RWPE1 (cell line): ENCODE measurements around the gene STAM.
A peak's percentile ranks its signal among the peaks of the same experiment; 100 is the strongest.

Experiments used
- CTCF ChIA-PET: fragments of 350-600 bp; sonication (Branson Sonifier 250); formaldehyde crosslinking; extraction: SDS; loops from one replicate; lab custom pipeline; 2021; lab: Yijun Ruan, JAX
- POLR2A ChIA-PET: fragments of 400-600 bp; formaldehyde crosslinking; extraction: SDS; loops from one replicate; lab custom pipeline; 2020; ENCODE audit warnings: antibody characterized with exemption; ENCODE audit not compliant: low non-redundant PET; lab: Yijun Ruan, JAX
- DNase-seq: peaks from one replicate; pipeline ENCODE4 v3.0.0; 2012; ENCODE audit warnings: low spot score
- H3K27ac ChIP-seq: fragments of 450-650 bp; 2 replicates; pipeline ENCODE4 v1.5.1; 2017
- TF ChIP-seq, protein P1 (sequence below): fragments of 450-650 bp; conservative IDR thresholded peaks from 2 replicates; pipeline ENCODE4 v1.5.1; 2017; ENCODE audit warnings: low read depth, mild to moderate bottlenecking

The STAM gene

GRCh38 chr10:17643755-17644484, at the start of gene STAM:
Gene STAM (plus strand): TSS chr10:17644151. CDS start chr10:17644340, 189 bp downstream.
- DNase-seq, result peak; percentile 90
- H3K27ac ChIP-seq, result peak within 1 kb of the TSS; percentile 97
- ChIA-PET POLR2A (interaction anchor here (0.6 kb wide), 1 partner anchor 259 kb away, joined by 3 read pairs; no protein-coding TSS in a partner anchor), CTCF (interaction anchor here (0.5 to 0.7 kb wide), 3 partner anchors 11 to 36 kb away, joined by 3 to 6 read pairs (median 3); no protein-coding TSS in a partner anchor)
- TF ChIP-seq, protein P1, sequence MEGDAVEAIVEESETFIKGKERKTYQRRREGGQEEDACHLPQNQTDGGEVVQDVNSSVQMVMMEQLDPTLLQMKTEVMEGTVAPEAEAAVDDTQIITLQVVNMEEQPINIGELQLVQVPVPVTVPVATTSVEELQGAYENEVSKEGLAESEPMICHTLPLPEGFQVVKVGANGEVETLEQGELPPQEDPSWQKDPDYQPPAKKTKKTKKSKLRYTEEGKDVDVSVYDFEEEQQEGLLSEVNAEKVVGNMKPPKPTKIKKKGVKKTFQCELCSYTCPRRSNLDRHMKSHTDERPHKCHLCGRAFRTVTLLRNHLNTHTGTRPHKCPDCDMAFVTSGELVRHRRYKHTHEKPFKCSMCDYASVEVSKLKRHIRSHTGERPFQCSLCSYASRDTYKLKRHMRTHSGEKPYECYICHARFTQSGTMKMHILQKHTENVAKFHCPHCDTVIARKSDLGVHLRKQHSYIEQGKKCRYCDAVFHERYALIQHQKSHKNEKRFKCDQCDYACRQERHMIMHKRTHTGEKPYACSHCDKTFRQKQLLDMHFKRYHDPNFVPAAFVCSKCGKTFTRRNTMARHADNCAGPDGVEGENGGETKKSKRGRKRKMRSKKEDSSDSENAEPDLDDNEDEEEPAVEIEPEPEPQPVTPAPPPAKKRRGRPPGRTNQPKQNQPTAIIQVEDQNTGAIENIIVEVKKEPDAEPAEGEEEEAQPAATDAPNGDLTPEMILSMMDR, result no peak

DNA sequence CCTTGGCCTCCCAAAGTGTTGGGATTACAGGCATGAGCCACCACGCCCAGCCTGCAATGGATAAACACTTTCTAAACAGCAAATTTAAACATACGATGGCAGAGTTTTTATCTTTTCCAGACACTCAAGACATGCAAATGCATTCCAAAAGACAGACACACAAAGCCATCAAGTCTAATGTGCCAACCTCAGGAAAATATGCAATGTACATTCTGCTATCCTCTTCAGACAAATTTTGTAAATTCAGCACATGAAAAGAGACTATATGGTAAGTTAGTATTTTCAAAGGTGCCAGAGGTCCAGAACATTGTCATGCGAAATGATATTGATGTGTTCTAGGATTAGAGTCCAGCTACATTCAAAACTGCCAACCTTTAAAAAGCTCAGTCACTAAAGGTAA, 46.6 kb upstream of the STAM start:
- no peak for DNase-seq
- TF ChIP-seq, protein P1, result no peak
- POLR2A ChIA-PET, result interaction anchor here (0.6 kb wide), 1 partner anchor 15 kb away, joined by 4 read pairs; no protein-coding TSS in a partner anchor
- H3K27ac ChIP-seq, result no peak overlapping the region
- CTCF ChIA-PET, result interaction anchor here (0.5 to 1.0 kb wide), 2 partner anchors 150 to 308 kb away, joined by 3 read pairs; no protein-coding TSS in a partner anchor

GRCh38 chr10:17599089-17599488, 44.9 kb upstream of the STAM start:
- H3K27ac ChIP-seq, result no peak overlapping the region
- POLR2A ChIA-PET, result no interaction called here
- CTCF ChIA-PET, result interaction anchor here (0.5 to 0.8 kb wide), 3 partner anchors 64 to 274 kb away, joined by 3 to 7 read pairs (median 3); no protein-coding TSS in a partner anchor
- peak; percentile 31 for DNase-seq
- TF ChIP-seq, protein P1, result peak; percentile 20; the same call in 1 of the 2 replicates

- TF ChIP-seq, protein P1, result no peak
- no peak overlapping the region for H3K27ac ChIP-seq
- ChIA-PET POLR2A (interaction anchor here (0.7 kb wide), 1 partner anchor 484 kb away, joined by 3 read pairs; no protein-coding TSS in a partner anchor), CTCF (interaction anchor here (0.6 kb wide), 3 partner anchors 11 to 136 kb away, joined by 3 to 6 read pairs (median 3); no protein-coding TSS in a partner anchor)
- no peak for DNase-seq
Measured at GRCh38 chr10:17605936-17606335, 38.0 kb upstream of the STAM start.

DNA sequence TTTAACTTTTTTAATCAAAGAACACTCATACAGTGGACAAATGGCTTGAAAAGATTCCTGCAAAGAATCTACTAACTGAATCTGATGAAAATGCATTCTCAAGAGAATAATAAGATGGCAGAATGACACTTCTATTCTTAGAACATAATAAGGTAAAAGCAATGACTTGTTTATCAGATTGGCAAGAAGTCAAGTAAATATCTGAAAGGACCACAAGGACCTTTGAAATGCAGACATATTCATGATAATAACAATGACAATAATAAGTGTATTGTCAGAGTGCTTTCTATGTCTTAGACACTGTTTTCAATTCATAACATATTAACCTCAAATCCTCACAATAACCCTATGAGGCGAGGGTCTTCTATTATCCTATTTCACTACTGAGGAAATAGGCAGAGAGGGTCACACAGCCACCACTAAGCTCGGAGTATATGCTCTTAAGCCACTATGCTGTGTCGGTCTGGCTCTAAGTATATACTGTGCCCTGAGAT, 37.4 kb upstream of the STAM start:
- DNase-seq, result no peak
- CTCF ChIA-PET, result interaction anchor here (0.6 to 0.7 kb wide), 5 partner anchors 12 to 1198 kb away, joined by 3 to 6 read pairs (median 3); no protein-coding TSS in a partner anchor
- POLR2A ChIA-PET, result interaction anchor here (0.7 kb wide), 1 partner anchor 483 kb away, joined by 3 read pairs; no protein-coding TSS in a partner anchor
- H3K27ac ChIP-seq, result no peak overlapping the region
- TF ChIP-seq, protein P1, result no peak

DNA sequence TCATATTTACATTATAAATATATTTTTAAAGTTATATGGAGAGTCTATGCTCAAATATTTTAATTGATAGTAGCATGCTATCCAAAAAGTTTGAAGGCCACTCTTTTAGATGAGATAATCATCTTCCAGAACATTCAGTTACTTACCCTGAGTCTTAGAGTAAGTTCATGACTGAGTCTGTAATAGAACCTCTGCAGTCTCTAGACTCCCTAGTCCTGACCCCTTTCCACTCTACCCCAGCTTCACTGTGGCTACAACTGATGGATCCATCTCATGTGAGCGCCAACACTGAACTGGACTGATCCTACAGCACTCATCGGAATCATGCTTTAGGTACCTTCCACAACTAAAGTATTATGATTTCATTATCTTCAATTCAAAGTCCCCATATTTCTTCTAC, 36.9 kb upstream of the STAM start:
- CTCF ChIA-PET, result interaction anchor here (0.6 to 0.7 kb wide), 2 partner anchors 657 to 1199 kb away, joined by 3 read pairs; no protein-coding TSS in a partner anchor
- DNase-seq, result no peak
- no peak overlapping the region for H3K27ac ChIP-seq
- POLR2A ChIA-PET, result no interaction called here
- TF ChIP-seq, protein P1, result no peak
